ENCODE data around the gene CYP2A6. TPM values are rescaled to one million over a fixed set of nuclear protein-coding genes. Genes with fewer than 3 reads are reported as not detected.

Gene CYP2A6
- polyA plus RNA-seq, 1 of the 3 experiments (the other 2 are of a cell fraction): not detected

DNA sequence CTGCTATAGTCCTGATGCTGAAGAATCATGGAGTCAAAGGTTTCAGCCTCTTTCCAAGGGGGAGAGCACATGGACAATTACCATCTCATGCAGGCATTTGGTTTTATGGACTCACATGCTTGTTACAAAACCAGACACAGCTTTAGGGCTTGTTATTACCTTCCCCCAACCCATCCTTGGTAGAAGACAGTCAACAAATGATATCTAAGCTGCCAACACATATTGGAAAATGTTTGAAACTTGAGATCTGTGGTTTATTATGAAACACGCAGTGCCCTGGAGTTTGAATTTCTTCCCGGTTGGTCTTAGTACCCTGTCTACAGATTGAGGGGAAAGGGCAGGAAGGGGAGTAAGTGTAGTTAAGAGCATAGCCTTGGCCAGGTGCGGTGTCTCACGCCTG lies 12.5 kb upstream of the CYP2A6 start:
- Histone ChIP-seq H3K9me2 (no peaks in the 10 kb centered on the region), H3K4me3 (ENCODE audit: low read depth in 2 of 2, low read length in 1 of 2) (no peak overlapping the region), H4K20me1 (ENCODE audit: insufficient read depth) (no peaks in the 10 kb centered on the region), H3K27ac (ENCODE audit: low read depth in 2 of 2, low read length in 1 of 2) (no peak overlapping the region), H3K27me3 (ENCODE audit: insufficient read depth) (no peaks in the 10 kb centered on the region; the same call in 1 of the 2 replicates), H3K4me1 (ENCODE audit: control insufficient read depth in 1 of 2, insufficient read depth in 2 of 2, low read depth in 1 of 2, low read length in 1 of 2) (no peaks in the 10 kb centered on the region), H3K9me3 (no peaks in the 10 kb centered on the region), H3K36me3 (replicated peaks in 1 of 2; ENCODE audit: control insufficient read depth in 1 of 2, insufficient read depth in 2 of 2, low read length in 1 of 2) (no peaks in the 10 kb centered on the region), H3K79me2 (ENCODE audit: insufficient read depth) (no peaks in the 10 kb centered on the region), H3K9ac (no peak overlapping the region), H2AFZ (ENCODE audit: low read depth) (no peak overlapping the region), H3K4me2 (no peak overlapping the region), H3F3A (replicated peaks; ENCODE audit: insufficient read depth) (no peaks in the 10 kb centered on the region)
- CTCF ChIA-PET: no interaction called here
- TF ChIP-seq EZH2phosphoT487 (IDR thresholded peaks at IDR 0.05; ENCODE audit: borderline replicate concordance, low read depth) (no peak), RCOR1 (IDR thresholded peaks at IDR 0.05; ENCODE audit: low read length) (no peak), TEAD4 (IDR thresholded peaks at IDR 0.05; ENCODE audit: borderline replicate concordance, insufficient read depth) (no peak), POLR2AphosphoS5 (IDR thresholded peaks at IDR 0.05; ENCODE audit: low read depth, low read length) (no peak)
- POLR2A ChIA-PET: no interaction called here
- no peak for DNase-seq
- WGBS (ENCODE audit: low lambda C conversion rate): 57% methylated on average over 4 of the region's 4 CpGs

DNA sequence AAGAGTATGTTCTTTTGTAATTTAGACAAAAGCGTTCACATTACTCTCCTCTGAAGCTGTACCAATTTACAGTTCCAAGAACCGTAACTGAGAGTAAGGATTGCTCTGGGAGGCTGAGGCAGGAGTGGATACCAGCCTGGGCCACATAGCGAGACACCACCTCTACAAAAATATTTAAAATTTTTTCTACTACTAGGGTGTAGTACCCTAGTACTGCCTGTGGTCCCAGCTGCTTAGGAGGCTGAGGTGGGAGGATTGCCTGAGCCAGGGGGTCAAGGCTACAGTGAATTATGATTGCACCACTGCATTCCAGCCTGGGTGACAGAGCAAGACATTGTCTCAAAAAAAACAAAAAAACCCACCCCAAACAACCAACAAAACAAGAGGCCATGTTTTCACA lies 12.1 kb upstream of the CYP2A6 start:
- Histone ChIP-seq H3K9me2 (no peaks in the 10 kb centered on the region), H3K79me2 (ENCODE audit: insufficient read depth) (no peaks in the 10 kb centered on the region), H3K4me2 (no peak overlapping the region), H3K4me3 (ENCODE audit: low read depth in 2 of 2, low read length in 1 of 2) (no peak overlapping the region), H4K20me1 (ENCODE audit: insufficient read depth) (no peaks in the 10 kb centered on the region), H3K9me3 (no peaks in the 10 kb centered on the region), H2AFZ (ENCODE audit: low read depth) (no peak overlapping the region), H3K36me3 (replicated peaks in 1 of 2; ENCODE audit: control insufficient read depth in 1 of 2, insufficient read depth in 2 of 2, low read length in 1 of 2) (no peaks in the 10 kb centered on the region), H3K4me1 (ENCODE audit: control insufficient read depth in 1 of 2, insufficient read depth in 2 of 2, low read depth in 1 of 2, low read length in 1 of 2) (no peaks in the 10 kb centered on the region), H3K27ac (ENCODE audit: low read depth in 2 of 2, low read length in 1 of 2) (no peak overlapping the region), H3K27me3 (ENCODE audit: insufficient read depth) (no peaks in the 10 kb centered on the region; the same call in 1 of the 2 replicates), H3F3A (replicated peaks; ENCODE audit: insufficient read depth) (no peaks in the 10 kb centered on the region), H3K9ac (no peak overlapping the region)
- WGBS (ENCODE audit: low lambda C conversion rate): 43% methylated on average over 3 of the region's 3 CpGs
- no peak for DNase-seq
- ChIA-PET POLR2A (no interaction called here), CTCF (no interaction called here)
- TF ChIP-seq NFIC (IDR thresholded peaks at IDR 0.05; ENCODE audit: borderline replicate concordance): no peak
- no peak for TF ChIP-seq ZBTB33 (IDR thresholded peaks at IDR 0.05; ENCODE audit: borderline replicate concordance, low read depth)
- no peak for TF ChIP-seq JUND (IDR thresholded peaks at IDR 0.05)
- no peak for TF ChIP-seq RAD21 (IDR thresholded peaks at IDR 0.05; ENCODE audit: low read length)
- TF ChIP-seq, protein P1, sequence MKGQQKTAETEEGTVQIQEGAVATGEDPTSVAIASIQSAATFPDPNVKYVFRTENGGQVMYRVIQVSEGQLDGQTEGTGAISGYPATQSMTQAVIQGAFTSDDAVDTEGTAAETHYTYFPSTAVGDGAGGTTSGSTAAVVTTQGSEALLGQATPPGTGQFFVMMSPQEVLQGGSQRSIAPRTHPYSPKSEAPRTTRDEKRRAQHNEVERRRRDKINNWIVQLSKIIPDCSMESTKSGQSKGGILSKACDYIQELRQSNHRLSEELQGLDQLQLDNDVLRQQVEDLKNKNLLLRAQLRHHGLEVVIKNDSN (IDR thresholded peaks at IDR 0.05; ENCODE audit: borderline replicate concordance, low read depth): no peak
- TF ChIP-seq TAF1 (IDR thresholded peaks at IDR 0.05; ENCODE audit: borderline replicate concordance, low read depth, low read length): no peak
- TF ChIP-seq GATA2 (CRISPR knock-in tag; IDR thresholded peaks at IDR 0.05): no peak
- TF ChIP-seq MXI1 (IDR thresholded peaks at IDR 0.05; ENCODE audit: low read depth, low read length): no peak
- no peak for TF ChIP-seq FOSL2 (IDR thresholded peaks at IDR 0.05; ENCODE audit: borderline replicate concordance, low read depth)
- TF ChIP-seq FOXM1 (IDR thresholded peaks at IDR 0.05; ENCODE audit: low read depth): no peak

Measured in SK-N-SH (cell line).